Measurements from ENCODE around the gene REPS2. TPM values are rescaled to one million over a fixed set of nuclear protein-coding genes. Genes with fewer than 3 reads are reported as not detected.

The REPS2 gene
- total and polyA plus RNA-seq, 7 donors, result 0.16 to 2.3 (median 0.84) TPM

GRCh38 chrX:17086317-17086716 lies 139.9 kb downstream of the REPS2 start:
- H3K4me1 ChIP-seq, result no peaks in the 10 kb centered on the region
- no peak for TF ChIP-seq CTCF (IDR thresholded peaks at IDR 0.05)
- H3K27ac ChIP-seq, result no peak overlapping the region
- H3K27me3 ChIP-seq (ENCODE audit: insufficient read depth in 3 of 3, low read length in 2 of 3), result peaks cover 0 to 19% (median 0%) of the 10 kb centered on the region in 3 donors
- H3K4me3 ChIP-seq, result no peak overlapping the region
- ATAC-seq, result no peak
- H3K36me3 ChIP-seq (ENCODE audit: insufficient read depth in 1 of 2, low read depth in 1 of 2), result no peaks in the 10 kb centered on the region
- 61 to 88% (median 77%) methylated on average over 4 of the region's 4 CpGs for WGBS, 3 donors
- no peak for DNase-seq
- intact Hi-C loops (cut with DNase I), result no loop called here
- peaks cover 3% of the 10 kb centered on the region for H3K9me3 ChIP-seq

DNA sequence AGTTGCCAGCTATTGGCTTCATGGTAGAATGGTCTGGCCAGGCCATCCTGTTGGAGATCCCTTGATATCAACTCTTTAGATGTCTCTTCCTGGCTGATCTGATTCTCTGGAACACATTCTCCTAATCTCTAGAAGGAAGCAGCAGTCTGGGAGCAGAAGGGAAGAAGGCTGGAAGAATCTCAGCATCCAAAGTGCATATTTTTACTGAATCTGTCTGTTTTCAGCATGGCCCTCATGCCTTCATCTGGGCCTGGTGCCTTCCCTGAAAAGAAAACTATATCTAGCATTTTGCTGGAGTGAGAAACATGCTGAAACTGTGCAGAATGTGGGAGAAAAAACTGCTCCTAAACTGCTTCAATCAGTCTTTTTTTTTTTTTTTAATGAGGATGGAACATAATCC lies 148.7 kb downstream of the REPS2 start:
- intact Hi-C loops (cut with DNase I), result no loop called here
- DNase-seq, result no peak
- no peak for TF ChIP-seq CTCF (IDR thresholded peaks at IDR 0.05)
- Histone ChIP-seq H3K9me3 (peaks cover under 1% of the 10 kb centered on the region), H3K4me1 (no peaks in the 10 kb centered on the region), H3K27me3 (ENCODE audit: insufficient read depth in 3 of 3, low read length in 2 of 3) (peaks cover 0 to under 1% (median 0%) of the 10 kb centered on the region in 3 donors), H3K4me3 (no peak overlapping the region), H3K36me3 (ENCODE audit: insufficient read depth in 1 of 2, low read depth in 1 of 2) (no peaks in the 10 kb centered on the region), H3K27ac (no peak overlapping the region)
- no peak for ATAC-seq

DNA sequence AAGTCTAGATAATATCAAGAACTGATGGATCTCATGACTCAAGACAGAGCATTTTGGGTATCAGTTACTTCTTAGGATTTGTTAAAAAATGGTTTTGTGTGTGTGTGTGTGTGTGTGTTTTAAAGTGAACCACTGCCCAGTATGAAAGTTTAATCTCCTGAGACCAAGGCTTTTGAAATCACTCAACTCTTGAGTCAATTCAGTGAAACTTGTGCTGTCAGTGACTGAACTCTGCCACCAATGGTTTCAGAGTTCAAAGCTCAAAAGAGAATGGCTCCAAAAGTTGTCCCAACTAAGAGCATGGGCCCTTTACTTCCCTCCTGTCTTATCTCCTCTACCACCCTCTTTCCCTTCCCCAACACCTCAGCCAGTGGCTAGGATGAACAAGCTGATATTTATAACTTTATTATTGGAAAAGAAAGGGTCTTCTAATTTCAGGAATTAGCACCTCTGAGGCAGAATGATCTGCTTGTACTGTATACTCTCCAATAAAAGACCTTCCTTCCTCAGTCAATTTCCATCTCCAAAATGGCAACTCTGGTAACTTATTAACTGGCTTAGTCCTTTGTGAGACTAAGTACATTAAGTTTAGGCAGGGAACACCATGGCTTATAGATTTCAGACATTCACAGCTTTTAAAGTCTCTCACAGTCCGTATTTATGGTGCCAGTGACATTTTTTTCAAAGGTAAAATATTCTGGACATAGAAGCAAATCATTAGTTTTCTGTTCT lies 152.2 kb downstream of the REPS2 start:
- DNase-seq (no peak), ATAC-seq (no peak)
- 44 to 84% (median 80%) methylated on average over 1 of the region's 1 CpG for WGBS, 3 donors
- H3K36me3 ChIP-seq (ENCODE audit: insufficient read depth in 1 of 2, low read depth in 1 of 2), result no peaks in the 10 kb centered on the region
- H3K4me1 ChIP-seq, result no peaks in the 10 kb centered on the region
- H3K27ac ChIP-seq, result no peak overlapping the region
- no peaks in the 10 kb centered on the region for H3K27me3 ChIP-seq (ENCODE audit: insufficient read depth in 3 of 3, low read length in 2 of 3)
- H3K9me3 ChIP-seq, result no peaks in the 10 kb centered on the region
- intact Hi-C loops (cut with DNase I), result no loop called here
- no peak for TF ChIP-seq CTCF (IDR thresholded peaks at IDR 0.05)
- H3K4me3 ChIP-seq, result no peak overlapping the region

DNA sequence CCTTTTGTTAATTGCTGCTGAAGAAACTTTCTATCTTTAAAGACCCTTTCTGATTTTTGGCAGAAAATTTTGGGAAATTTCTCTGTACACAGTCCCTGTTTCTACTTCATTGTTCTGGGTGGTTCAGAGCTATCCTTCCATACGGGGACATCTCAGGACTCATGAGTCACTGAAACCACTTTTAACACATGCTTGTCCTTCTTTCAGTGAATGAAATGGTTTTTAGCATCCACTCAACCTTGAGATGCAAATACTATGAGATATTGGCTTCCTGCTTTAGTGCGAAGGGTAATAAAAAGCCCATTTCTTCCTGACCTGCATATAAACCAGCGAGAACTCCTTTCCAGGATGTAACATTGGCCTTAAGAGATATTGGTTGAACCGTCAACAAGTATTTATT lies 158.0 kb downstream of the REPS2 start:
- TF ChIP-seq CTCF (IDR thresholded peaks at IDR 0.05), result no peak
- H3K27me3 ChIP-seq (ENCODE audit: insufficient read depth in 3 of 3, low read length in 2 of 3), result peaks cover 0 to 6% (median 0%) of the 10 kb centered on the region in 3 donors
- H3K4me3 ChIP-seq, result no peak overlapping the region
- 60 to 86% (median 84%) methylated on average over 4 of the region's 4 CpGs for WGBS, 3 donors
- no peaks in the 10 kb centered on the region for H3K4me1 ChIP-seq
- H3K27ac ChIP-seq, result no peak overlapping the region
- no peak for ATAC-seq
- DNase-seq, result no peak
- H3K36me3 ChIP-seq (ENCODE audit: insufficient read depth in 1 of 2, low read depth in 1 of 2), result no peaks in the 10 kb centered on the region
- intact Hi-C loops (cut with DNase I), result no loop called here
- no peaks in the 10 kb centered on the region for H3K9me3 ChIP-seq

DNA sequence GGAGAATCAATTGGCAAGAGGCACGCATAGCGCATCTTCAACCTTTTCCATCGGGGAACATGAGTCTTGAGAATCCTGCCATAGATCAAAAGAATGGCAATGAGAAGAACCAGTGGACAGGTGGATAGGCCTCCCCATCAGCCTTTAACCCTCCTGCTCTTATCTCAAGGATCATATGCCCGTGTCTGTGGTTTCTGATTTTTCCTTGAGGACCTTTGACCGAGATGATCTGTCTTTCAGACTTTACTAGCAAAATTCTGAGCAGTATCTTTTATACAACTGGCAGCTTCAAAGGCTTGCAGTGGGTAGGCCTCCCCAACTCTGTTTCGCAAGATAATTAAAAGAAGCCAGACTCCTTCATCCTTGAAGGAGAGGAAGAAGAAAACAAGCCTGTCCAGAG lies 174.4 kb downstream of the REPS2 start:
- intact Hi-C loops (cut with DNase I), result loop anchor here in 1 of 2 donors (10.0 kb wide), 1 partner anchor 564 kb away; no protein-coding TSS in a partner anchor
- Histone ChIP-seq H3K27ac (no peak overlapping the region), H3K4me3 (no peak overlapping the region), H3K4me1 (no peaks in the 10 kb centered on the region), H3K36me3 (ENCODE audit: insufficient read depth in 1 of 2, low read depth in 1 of 2) (no peaks in the 10 kb centered on the region), H3K27me3 (ENCODE audit: insufficient read depth in 3 of 3, low read length in 2 of 3) (peaks cover 0 to 7% (median 0%) of the 10 kb centered on the region in 3 donors), H3K9me3 (no peaks in the 10 kb centered on the region)
- WGBS, 3 donors, result 75 to 86% (median 86%) methylated on average over 6 of the region's 6 CpGs
- no peak for DNase-seq
- ATAC-seq, result no peak
- no peak for TF ChIP-seq CTCF (IDR thresholded peaks at IDR 0.05)
